Epithelial cell of esophagus (primary cell): ENCODE data around the gene STK31.

Experiments used
- DNase-seq: peaks from one replicate; pipeline ENCODE4 v3.0.0; 2010; ENCODE audit warnings: low read depth
- H3K4me3 ChIP-seq: 2 replicates; pipeline ENCODE4 v1.5.1; 2011; ENCODE audit warnings: mild to moderate bottlenecking, low read length, control low read depth
- TF ChIP-seq, protein P1 (sequence below): IDR thresholded peaks from 2 replicates; pipeline ENCODE4 v1.5.1; 2011; ENCODE audit warnings: low read depth, mild to moderate bottlenecking, low read length, control low read depth, inconsistent platforms; ENCODE audit not compliant: insufficient read depth; ENCODE audit errors: missing control alignments

Gene STK31

GRCh38 chr7:23693224-23693623 is 16.8 kb upstream of the STK31 start:
- H3K4me3 ChIP-seq = no peak overlapping the region
- no peak for DNase-seq
- TF ChIP-seq, protein P1, sequence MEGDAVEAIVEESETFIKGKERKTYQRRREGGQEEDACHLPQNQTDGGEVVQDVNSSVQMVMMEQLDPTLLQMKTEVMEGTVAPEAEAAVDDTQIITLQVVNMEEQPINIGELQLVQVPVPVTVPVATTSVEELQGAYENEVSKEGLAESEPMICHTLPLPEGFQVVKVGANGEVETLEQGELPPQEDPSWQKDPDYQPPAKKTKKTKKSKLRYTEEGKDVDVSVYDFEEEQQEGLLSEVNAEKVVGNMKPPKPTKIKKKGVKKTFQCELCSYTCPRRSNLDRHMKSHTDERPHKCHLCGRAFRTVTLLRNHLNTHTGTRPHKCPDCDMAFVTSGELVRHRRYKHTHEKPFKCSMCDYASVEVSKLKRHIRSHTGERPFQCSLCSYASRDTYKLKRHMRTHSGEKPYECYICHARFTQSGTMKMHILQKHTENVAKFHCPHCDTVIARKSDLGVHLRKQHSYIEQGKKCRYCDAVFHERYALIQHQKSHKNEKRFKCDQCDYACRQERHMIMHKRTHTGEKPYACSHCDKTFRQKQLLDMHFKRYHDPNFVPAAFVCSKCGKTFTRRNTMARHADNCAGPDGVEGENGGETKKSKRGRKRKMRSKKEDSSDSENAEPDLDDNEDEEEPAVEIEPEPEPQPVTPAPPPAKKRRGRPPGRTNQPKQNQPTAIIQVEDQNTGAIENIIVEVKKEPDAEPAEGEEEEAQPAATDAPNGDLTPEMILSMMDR = no peak

DNA sequence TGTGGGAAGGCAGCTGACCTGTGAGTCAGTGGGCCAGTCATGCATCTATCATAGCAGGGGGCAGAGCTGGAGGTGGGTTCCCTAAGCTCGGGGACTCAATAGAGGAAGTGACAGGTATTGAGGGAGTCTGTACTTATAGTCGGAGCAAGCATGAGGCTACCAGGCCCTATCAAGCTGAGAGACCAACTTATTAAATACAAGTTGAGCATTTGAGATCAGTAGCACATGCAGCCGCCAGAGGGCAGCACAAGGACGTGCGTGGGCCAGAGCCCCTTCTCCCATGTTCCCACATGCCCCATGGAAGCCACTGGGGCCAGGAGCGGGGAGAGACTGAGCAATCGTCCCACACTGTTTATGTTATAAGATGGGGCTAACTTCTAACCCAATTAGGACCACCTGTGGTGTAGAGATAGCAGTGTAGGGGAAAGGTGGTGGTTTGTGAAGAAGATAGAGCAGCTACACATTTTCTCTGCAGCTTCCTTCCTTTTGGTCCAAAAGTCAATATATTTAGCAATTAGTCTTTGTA is 13.0 kb upstream of the STK31 start:
- peak; percentile 71 for DNase-seq
- TF ChIP-seq, protein P1 = peak; percentile 71
- H3K4me3 ChIP-seq = no peak overlapping the region

DNA sequence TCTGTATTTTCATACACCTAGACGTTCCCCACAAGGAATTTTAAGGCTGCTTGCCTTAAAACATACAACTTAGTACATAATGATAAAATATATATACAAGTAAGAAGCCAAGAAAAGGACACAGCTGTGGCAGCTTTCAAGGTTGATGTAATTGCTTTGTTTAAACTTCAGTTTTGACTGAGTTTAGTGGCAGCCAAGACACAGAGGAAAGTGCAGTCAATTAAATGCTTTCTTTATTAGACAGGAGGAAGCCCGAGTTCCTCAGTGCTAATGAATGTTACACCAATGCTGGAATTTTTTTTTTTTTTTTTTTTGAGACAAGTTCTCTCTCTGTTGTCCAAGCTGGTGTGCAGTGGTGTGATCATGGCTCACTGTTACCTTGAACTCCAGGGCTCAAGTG is 11.2 kb upstream of the STK31 start:
- no peak overlapping the region for H3K4me3 ChIP-seq
- TF ChIP-seq, protein P1 = no peak
- no peak for DNase-seq

GRCh38 chr7:23700046-23700445 is 10.0 kb upstream of the STK31 start:
- H3K4me3 ChIP-seq = no peak overlapping the region
- TF ChIP-seq, protein P1 = no peak
- no peak for DNase-seq

DNA sequence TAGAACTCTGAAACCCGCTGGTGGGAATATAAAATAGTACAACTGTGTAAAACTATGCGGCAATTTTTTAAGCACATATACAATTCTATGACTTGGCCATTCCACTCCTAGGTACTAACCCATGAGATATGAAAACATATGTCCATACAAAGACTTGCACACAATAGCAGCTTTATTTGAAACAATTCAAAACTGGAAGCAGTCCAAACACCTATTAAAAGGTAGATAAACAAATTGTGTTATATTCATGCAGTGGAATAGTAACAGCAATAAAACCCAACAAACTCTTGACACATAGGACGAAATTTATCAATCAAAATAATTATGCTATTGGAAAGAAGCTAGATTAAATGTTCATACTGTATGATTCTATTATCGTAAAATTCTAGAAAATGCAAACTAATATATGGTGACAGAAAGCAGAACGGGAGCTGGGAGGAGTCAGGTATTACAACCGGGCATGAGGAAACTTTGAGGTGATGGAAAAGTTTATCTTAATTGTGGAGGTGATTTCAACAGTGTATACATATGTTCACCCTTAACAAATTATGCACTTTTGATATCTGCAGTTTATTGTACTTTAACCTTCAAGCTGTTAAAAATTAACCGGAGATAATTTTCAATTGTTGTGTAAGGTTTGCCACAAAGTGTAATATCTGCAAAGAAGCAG is 803 bp upstream of the STK31 start:
- no peak overlapping the region for H3K4me3 ChIP-seq
- DNase-seq = no peak
- TF ChIP-seq, protein P1 = no peak

GRCh38 chr7:23712368-23713284 is 2.6 kb downstream of the STK31 start:
- DNase-seq = peak; percentile 69
- TF ChIP-seq, protein P1 = peak; percentile 43
- H3K4me3 ChIP-seq = no peak overlapping the region
